HCT116 (cell line): ENCODE results near the gene ANTXR2. TPM values are rescaled to one million over a fixed set of nuclear protein-coding genes. Genes with fewer than 3 reads are reported as not detected.

Experiments
- ATAC-seq: fragments of 200-7000 bp; cut with Tn5 transposase; 2 replicates; pipeline ENCODE4 v1.9.1; 2020; ENCODE audit warnings: mild to moderate bottlenecking, moderate library complexity
- BruUV-seq: library from RNA; stranded (reverse); fragments of 400-500 nt; replicated peaks from 2 replicates; lab custom pipeline; 2021; lab: Mats Ljungman, UMichigan
- CTCF ChIA-PET: fragments of 300-600 bp; sonication (Branson Sonifier 250); formaldehyde crosslinking; loops from one replicate; lab custom pipeline; 2021; ENCODE audit warnings: antibody characterized with exemption; lab: Charles Lee
- POLR2A ChIA-PET: fragments of 300-600, 350-600 bp; sonication (Branson Sonifier 250); formaldehyde crosslinking; loops from one replicate; lab custom pipeline; 2021; ENCODE audit warnings: antibody characterized with exemption; lab: Charles Lee
- RAD21 ChIA-PET, 2 experiments: fragments of 300-600 bp; sonication (Branson Sonifier 250); formaldehyde crosslinking; loops; one replicate each; lab custom pipeline; 2023; ENCODE audit warnings: low total read pairs in 2 of 2; ENCODE audit not compliant: uncharacterized antibody in 2 of 2, unreplicated experiment in 2 of 2, low non-redundant PET in 1 of 2; lab: Charles Lee
- DNase-seq: peaks from one replicate; pipeline ENCODE4 v3.0.0-alpha.2; 2010; ENCODE audit warnings: low read depth, low spot score
- H2AFZ ChIP-seq: fragments of 200-600 bp; shearing (Covaris generic), sonication (generic); 2 replicates; pipeline ENCODE4 v1.6.1; 2017; ENCODE audit warnings: low read depth, mixed run types, mixed read lengths, antibody characterized with exemption, low read length; ENCODE audit not compliant: poor library complexity, severe bottlenecking
- H3K27ac ChIP-seq: 2 replicates; pipeline ENCODE4 v1.5.1; 2012; ENCODE audit warnings: low read depth, low read length
- H3K27me3 ChIP-seq: fragments of 200-600 bp; sonication (generic); 2 replicates; pipeline ENCODE4 v1.6.1; 2016; ENCODE audit warnings: mixed run types, low read length, mixed read lengths; ENCODE audit not compliant: insufficient read depth
- H3K36me3 ChIP-seq, 2 experiments: fragments of 200-500 bp in 1 of 2; fragments of 200-600 bp in 1 of 2; sonication (Bioruptor generic) in 1 of 2; sonication (generic) in 1 of 2; 2 replicates each; pipeline versions ENCODE4 v1.5.1 to v1.6.1; 2014 to 2016; ENCODE audit warnings: low read length in 2 of 2, inconsistent platforms in 1 of 2, mixed read lengths in 1 of 2, mixed run types in 1 of 2; ENCODE audit not compliant: insufficient read depth in 2 of 2, control insufficient read depth in 1 of 2
- H3K4me1 ChIP-seq, 2 experiments: fragments of 200-600 bp in 1 of 2; sonication (generic) in 1 of 2; 2 replicates each; pipeline versions ENCODE4 v1.5.1 to v1.6.1; 2012 to 2017; ENCODE audit warnings: low read length in 2 of 2, inconsistent platforms in 1 of 2, mild to moderate bottlenecking in 1 of 2, mixed read lengths in 1 of 2, mixed run types in 1 of 2, moderate library complexity in 1 of 2; ENCODE audit not compliant: insufficient read depth in 2 of 2, control insufficient read depth in 1 of 2
- H3K4me2 ChIP-seq: fragments of 200-600 bp; sonication (generic); 2 replicates; pipeline ENCODE4 v1.6.1; 2017; ENCODE audit warnings: mixed run types, low read length, mixed read lengths
- H3K4me3 ChIP-seq, 2 experiments: fragments of 200-600 bp in 1 of 2; sonication (generic) in 1 of 2; replicated peaks in 1 of 2; 2 replicates each; pipeline ENCODE4 v1.5.1; 2011 to 2016; ENCODE audit warnings: low read length in 2 of 2, control low read depth in 1 of 2, low read depth in 1 of 2, mild to moderate bottlenecking in 1 of 2, mixed read lengths in 1 of 2, mixed run types in 1 of 2
- H3K79me2 ChIP-seq: fragments of 200-600 bp; sonication (generic); 2 replicates; pipeline ENCODE4 v1.6.1; 2017; ENCODE audit warnings: mild to moderate bottlenecking, mixed run types, low read length, moderate library complexity, mixed read lengths; ENCODE audit not compliant: insufficient read depth
- H3K9ac ChIP-seq: fragments of 200-600 bp; sonication (generic); 2 replicates; pipeline ENCODE4 v1.6.1; 2016; ENCODE audit warnings: low read length, mixed read lengths
- H3K9me2 ChIP-seq: fragments of 200-600 bp; sonication (generic), shearing (Covaris generic); 2 replicates; pipeline ENCODE4 v1.6.1; 2017; ENCODE audit warnings: mixed run types, mild to moderate bottlenecking, moderate library complexity; ENCODE audit not compliant: insufficient read depth
- H3K9me3 ChIP-seq, 2 experiments: fragments of 200-500 bp in 1 of 2; fragments of 200-600 bp in 1 of 2; sonication (Bioruptor generic) in 1 of 2; sonication (generic) in 1 of 2; 2 replicates each; pipeline ENCODE4 v1.6.1; 2014 to 2017; ENCODE audit warnings: low read length in 2 of 2, mixed read lengths in 2 of 2, inconsistent platforms in 1 of 2, low read depth in 1 of 2, mild to moderate bottlenecking in 1 of 2, mixed run types in 1 of 2, moderate library complexity in 1 of 2; ENCODE audit not compliant: control insufficient read depth in 1 of 2, insufficient read depth in 1 of 2
- H4K20me1 ChIP-seq: fragments of 200-600 bp; sonication (generic), shearing (Covaris generic); 2 replicates; pipeline ENCODE4 v1.6.1; 2017; ENCODE audit warnings: mixed run types, mild to moderate bottlenecking, moderate library complexity; ENCODE audit not compliant: insufficient read depth
- ATF3 ChIP-seq: IDR thresholded peaks from 2 replicates; pipeline ENCODE4 v1.6.1; 2012
- CBX3 ChIP-seq: IDR thresholded peaks from 2 replicates; pipeline ENCODE4 v1.6.1; 2012; ENCODE audit warnings: low read depth
- CEBPB ChIP-seq: IDR thresholded peaks from 2 replicates; pipeline ENCODE4 v1.6.1; 2012; ENCODE audit warnings: low read depth
- CTCF ChIP-seq, 3 experiments: fragments of 200-600 bp in 1 of 3; sonication (generic) in 1 of 3; IDR thresholded peaks in 2 of 3; conservative IDR thresholded peaks in 1 of 3; 2 replicates each; pipeline ENCODE4 v1.5.1; 2012 to 2017; ENCODE audit warnings: low read depth in 2 of 3, low read length in 2 of 3, antibody characterized with exemption in 1 of 3, borderline replicate concordance in 1 of 3, control low read depth in 1 of 3, mild to moderate bottlenecking in 1 of 3, mixed read lengths in 1 of 3, mixed run types in 1 of 3, moderate library complexity in 1 of 3; ENCODE audit not compliant: insufficient read depth in 1 of 3
- EGR1 ChIP-seq: IDR thresholded peaks from 2 replicates; pipeline ENCODE4 v1.6.1; 2012; ENCODE audit warnings: low read depth
- ELF1 ChIP-seq: IDR thresholded peaks from 2 replicates; pipeline ENCODE4 v1.6.1; 2012; ENCODE audit warnings: low read depth, borderline replicate concordance
- EZH2 ChIP-seq: fragments of 200-600 bp; sonication (generic); IDR thresholded peaks from 2 replicates; pipeline ENCODE4 v1.6.1; 2017; ENCODE audit warnings: antibody characterized with exemption, mixed run types
- EZH2phosphoT487 ChIP-seq: fragments of 200-600 bp; IDR thresholded peaks from 2 replicates; pipeline ENCODE4 v1.6.1; 2018; ENCODE audit warnings: antibody characterized with exemption, borderline replicate concordance
- FOSL1 ChIP-seq: IDR thresholded peaks from 2 replicates; pipeline ENCODE4 v1.6.1; 2012; ENCODE audit warnings: low read depth
- JUND ChIP-seq: IDR thresholded peaks from 2 replicates; pipeline ENCODE4 v1.6.1; 2012
- POLR2A ChIP-seq: IDR thresholded peaks from 2 replicates; pipeline ENCODE4 v1.7.0; 2011; ENCODE audit warnings: borderline replicate concordance; ENCODE audit not compliant: insufficient read depth, insufficient read length; ENCODE audit errors: extremely low read depth
- RAD21 ChIP-seq: IDR thresholded peaks from 2 replicates; pipeline ENCODE4 v1.6.1; 2012; ENCODE audit warnings: low read depth, mild to moderate bottlenecking
- REST ChIP-seq: IDR thresholded peaks from 2 replicates; pipeline ENCODE4 v1.6.1; 2012; ENCODE audit warnings: low read depth
- SIN3A ChIP-seq: IDR thresholded peaks from 2 replicates; pipeline ENCODE4 v1.6.1; 2012; ENCODE audit warnings: low read depth
- SRF ChIP-seq: IDR thresholded peaks from 2 replicates; pipeline ENCODE4 v1.6.1; 2012; ENCODE audit warnings: low read depth
- TCF7L2 ChIP-seq: IDR thresholded peaks from 2 replicates; pipeline ENCODE4 v1.7.0; 2011; ENCODE audit warnings: borderline replicate concordance, inconsistent platforms; ENCODE audit not compliant: insufficient read depth, insufficient read length; ENCODE audit errors: extremely low read depth
- YY1 ChIP-seq: IDR thresholded peaks from 2 replicates; pipeline ENCODE4 v1.6.1; 2011; ENCODE audit warnings: low read length, low read depth, moderate library complexity, mild to moderate bottlenecking; ENCODE audit not compliant: insufficient replicate concordance; ENCODE audit errors: extremely low read depth
- ZBTB33 ChIP-seq: IDR thresholded peaks from 2 replicates; pipeline ENCODE4 v1.6.1; 2011; ENCODE audit warnings: mild to moderate bottlenecking, low read length, moderate library complexity; ENCODE audit not compliant: insufficient replicate concordance; ENCODE audit errors: extremely low read depth
- ZNF274 ChIP-seq: fragments of 200-500 bp; sonication (Bioruptor generic); IDR thresholded peaks from 2 replicates; pipeline ENCODE4 v1.6.1; 2014; ENCODE audit warnings: mild to moderate bottlenecking, low read depth, low read length, inconsistent platforms
- intact Hi-C: fragments of 100-400 bp; cut with micrococcal nuclease; formaldehyde crosslinking; loops from 2 replicates; pipeline ENCODE4 v1.10.0; 2022
- total RNA-seq: library from RNA; stranded (reverse); gene quantifications from one replicate; pipeline ENCODE4 v1.2.1, GENCODE V29; 2021; ENCODE audit not compliant: unreplicated experiment

Gene ANTXR2
- total RNA-seq, 1 experiment from 2014 or later, result 6.3 TPM

- no peak for DNase-seq
- Histone ChIP-seq H4K20me1 (no peaks in the 10 kb centered on the region), H3K9me2 (no peaks in the 10 kb centered on the region), H3K36me3 (no peaks in the 10 kb centered on the region), H3K79me2 (no peaks in the 10 kb centered on the region), H3K4me3 (no peak overlapping the region), H3K27me3 (no peaks in the 10 kb centered on the region), H3K9me3 (no peaks in the 10 kb centered on the region), H3K27ac (no peak overlapping the region), H3K9ac (no peak overlapping the region), H3K4me1 (no peaks in the 10 kb centered on the region), H3K4me2 (no peak overlapping the region), H2AFZ (no peak overlapping the region)
- intact Hi-C loops, result no loop called here
- no peak for ATAC-seq
- TF ChIP-seq RAD21 (no peak), ELF1 (no peak), SRF (no peak), CTCF (IDR thresholded peaks at IDR 0.05 in 2 of 3, conservative IDR thresholded peaks at IDR 0.05 in 1 of 3; ENCODE audit: borderline replicate concordance in 1 of 3, insufficient read depth in 1 of 3, low read depth in 2 of 3, low read length in 2 of 3) (no peak), REST (no peak), FOSL1 (no peak), EZH2phosphoT487 (no peak), CEBPB (no peak), POLR2A (no peak), ATF3 (no peak), EZH2 (no peak), CBX3 (no peak), TCF7L2 (no peak), SIN3A (no peak), YY1 (no peak), EGR1 (no peak), ZNF274 (no peak), JUND (no peak), ZBTB33 (no peak)
- CTCF ChIA-PET, result no interaction called here
- POLR2A ChIA-PET, result no interaction called here
- BruUV-seq, result no TSS peak
- RAD21 ChIA-PET, result no interaction called here
Measured at GRCh38 chr4:80036306-80036705, 36.7 kb downstream of the ANTXR2 start.
